Measurements from ENCODE around the gene CAMK2A. TPM values are rescaled to one million over a fixed set of nuclear protein-coding genes. Genes with fewer than 3 reads are reported as not detected.

Gene CAMK2A
- total RNA-seq, 4 donors from 2014 or later = not detected

DNA sequence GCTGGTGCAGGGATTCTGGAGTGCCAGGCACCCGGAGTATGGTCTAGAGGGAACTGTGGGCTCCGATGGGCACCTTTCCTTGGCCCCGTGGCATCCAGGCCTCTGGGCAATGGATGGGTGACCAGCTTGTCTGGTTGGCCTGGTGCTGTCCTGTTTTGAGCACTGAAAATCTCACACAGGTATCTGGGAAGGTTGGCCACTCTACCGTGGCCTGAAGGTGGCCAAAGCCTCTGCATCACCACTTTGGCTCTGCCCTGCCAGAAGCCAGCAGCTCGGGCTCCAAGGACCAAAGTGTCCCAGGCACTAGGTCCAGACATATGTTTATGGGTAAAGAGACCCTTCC lies 70.9 kb downstream of the CAMK2A start:
- Histone ChIP-seq H3K9me3 (no peaks in the 10 kb centered on the region), H3K27me3 (no peaks in the 10 kb centered on the region), H3K36me3 (no peaks in the 10 kb centered on the region), H3K4me3 (replicated peaks in 1 of 3) (no peak overlapping the region), H3K27ac (no peak overlapping the region), H3K4me1 (peaks cover 0 to 4% of the 10 kb centered on the region in 2 donors)
- WGBS, 2 donors = 76 to 77% methylated on average over 4 to 5 of the region's 5 CpGs
- TF ChIP-seq, protein P1, sequence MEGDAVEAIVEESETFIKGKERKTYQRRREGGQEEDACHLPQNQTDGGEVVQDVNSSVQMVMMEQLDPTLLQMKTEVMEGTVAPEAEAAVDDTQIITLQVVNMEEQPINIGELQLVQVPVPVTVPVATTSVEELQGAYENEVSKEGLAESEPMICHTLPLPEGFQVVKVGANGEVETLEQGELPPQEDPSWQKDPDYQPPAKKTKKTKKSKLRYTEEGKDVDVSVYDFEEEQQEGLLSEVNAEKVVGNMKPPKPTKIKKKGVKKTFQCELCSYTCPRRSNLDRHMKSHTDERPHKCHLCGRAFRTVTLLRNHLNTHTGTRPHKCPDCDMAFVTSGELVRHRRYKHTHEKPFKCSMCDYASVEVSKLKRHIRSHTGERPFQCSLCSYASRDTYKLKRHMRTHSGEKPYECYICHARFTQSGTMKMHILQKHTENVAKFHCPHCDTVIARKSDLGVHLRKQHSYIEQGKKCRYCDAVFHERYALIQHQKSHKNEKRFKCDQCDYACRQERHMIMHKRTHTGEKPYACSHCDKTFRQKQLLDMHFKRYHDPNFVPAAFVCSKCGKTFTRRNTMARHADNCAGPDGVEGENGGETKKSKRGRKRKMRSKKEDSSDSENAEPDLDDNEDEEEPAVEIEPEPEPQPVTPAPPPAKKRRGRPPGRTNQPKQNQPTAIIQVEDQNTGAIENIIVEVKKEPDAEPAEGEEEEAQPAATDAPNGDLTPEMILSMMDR (IDR thresholded peaks at IDR 0.05) = no peak
- TF ChIP-seq POLR2A (IDR thresholded peaks at IDR 0.05) = no peak
- intact Hi-C loops (cut with DNase I) = loop anchor here (5.0 to 10.0 kb wide), 2 partner anchors 86 to 384 kb away; no protein-coding TSS in a partner anchor
- no peak for DNase-seq

DNA sequence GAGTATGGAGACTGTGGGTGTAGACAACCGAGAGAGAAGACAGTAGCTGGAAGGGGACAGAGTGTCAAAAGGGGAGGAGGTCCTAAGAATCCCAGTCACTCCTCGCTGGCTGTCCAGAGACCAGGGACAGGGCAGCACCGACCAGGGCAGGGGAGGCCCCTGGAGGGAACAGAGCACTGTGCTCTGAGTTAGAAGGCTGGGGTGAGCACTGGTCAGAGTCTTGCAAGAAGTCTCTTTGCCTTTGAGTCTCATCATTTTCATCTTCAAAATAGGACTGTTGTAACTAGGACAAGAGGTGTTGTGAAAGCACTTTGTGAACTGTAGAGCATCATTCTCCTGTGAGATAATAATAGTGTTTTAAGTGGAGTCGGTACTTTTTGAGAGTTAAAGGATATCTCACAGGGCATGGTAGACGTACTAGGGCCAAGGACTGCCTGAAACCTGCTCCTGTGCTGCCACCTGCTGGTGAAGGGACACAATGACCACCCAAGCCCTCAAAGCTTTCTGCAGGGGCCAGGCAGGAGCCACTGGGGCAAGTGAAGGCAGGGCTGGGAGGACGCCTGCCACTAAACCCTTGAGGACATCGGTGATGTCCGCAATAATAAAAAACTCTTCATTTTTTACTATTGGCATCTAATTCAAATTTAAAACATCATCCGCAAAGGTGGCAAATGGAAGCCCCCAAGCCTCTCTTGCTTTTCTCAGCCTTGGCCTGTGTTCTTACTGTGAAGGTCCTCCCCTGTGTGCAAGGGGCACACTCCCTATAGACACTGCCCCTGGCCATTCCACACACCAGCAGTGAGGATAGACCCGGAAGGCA lies 71.5 kb downstream of the CAMK2A start:
- no peak for TF ChIP-seq POLR2A (IDR thresholded peaks at IDR 0.05)
- TF ChIP-seq, protein P1 (IDR thresholded peaks at IDR 0.05) = peak; percentile 67 to 91 (median 85)
- Histone ChIP-seq H3K27me3 (no peaks in the 10 kb centered on the region), H3K4me3 (replicated peaks in 1 of 3) (no peak overlapping the region), H3K9me3 (no peaks in the 10 kb centered on the region), H3K27ac (no peak overlapping the region), H3K36me3 (no peaks in the 10 kb centered on the region), H3K4me1 (peaks cover 0 to 4% of the 10 kb centered on the region in 2 donors)
- 28 to 32% methylated on average over 10 of the region's 10 CpGs for WGBS, 2 donors
- intact Hi-C loops (cut with DNase I) = loop anchor here (2.0 to 10.0 kb wide), 3 partner anchors 55 to 383 kb away; no protein-coding TSS in a partner anchor
- DNase-seq = peak; percentile 78 to 84

DNA sequence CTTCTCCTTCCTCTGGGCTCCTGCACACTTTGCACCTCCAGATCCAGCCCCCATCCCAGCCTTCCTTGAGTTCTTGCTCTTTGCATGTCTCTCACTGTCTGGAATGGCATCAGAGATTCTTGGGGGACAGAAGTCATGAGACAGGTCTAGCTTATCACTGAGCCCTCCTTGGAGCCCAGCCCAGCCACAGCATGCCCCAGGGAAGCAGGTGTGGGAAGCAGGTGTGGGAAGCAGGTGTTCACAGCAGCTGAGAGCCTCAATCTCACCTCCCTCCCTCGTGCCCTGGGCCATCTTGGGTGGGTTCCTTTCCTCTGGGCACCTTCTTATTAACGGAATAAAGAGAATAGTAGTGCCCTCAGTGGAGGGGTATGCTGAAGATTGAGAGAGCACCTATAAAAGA lies 72.5 kb downstream of the CAMK2A start:
- H3K36me3 ChIP-seq = no peaks in the 10 kb centered on the region
- intact Hi-C loops (cut with DNase I) = loop anchor here (2.0 to 10.0 kb wide), 3 partner anchors 54 to 382 kb away; no protein-coding TSS in a partner anchor
- WGBS, 2 donors = 69 to 76% methylated on average over 2 of the region's 2 CpGs
- TF ChIP-seq, protein P1 (IDR thresholded peaks at IDR 0.05) = no peak
- no peak for TF ChIP-seq POLR2A (IDR thresholded peaks at IDR 0.05)
- DNase-seq = no peak
- H3K27me3 ChIP-seq = no peaks in the 10 kb centered on the region
- peaks cover 0 to 4% of the 10 kb centered on the region in 2 donors for H3K4me1 ChIP-seq
- no peak overlapping the region for H3K4me3 ChIP-seq (replicated peaks in 1 of 3)
- no peaks in the 10 kb centered on the region for H3K9me3 ChIP-seq
- H3K27ac ChIP-seq = no peak overlapping the region

DNA sequence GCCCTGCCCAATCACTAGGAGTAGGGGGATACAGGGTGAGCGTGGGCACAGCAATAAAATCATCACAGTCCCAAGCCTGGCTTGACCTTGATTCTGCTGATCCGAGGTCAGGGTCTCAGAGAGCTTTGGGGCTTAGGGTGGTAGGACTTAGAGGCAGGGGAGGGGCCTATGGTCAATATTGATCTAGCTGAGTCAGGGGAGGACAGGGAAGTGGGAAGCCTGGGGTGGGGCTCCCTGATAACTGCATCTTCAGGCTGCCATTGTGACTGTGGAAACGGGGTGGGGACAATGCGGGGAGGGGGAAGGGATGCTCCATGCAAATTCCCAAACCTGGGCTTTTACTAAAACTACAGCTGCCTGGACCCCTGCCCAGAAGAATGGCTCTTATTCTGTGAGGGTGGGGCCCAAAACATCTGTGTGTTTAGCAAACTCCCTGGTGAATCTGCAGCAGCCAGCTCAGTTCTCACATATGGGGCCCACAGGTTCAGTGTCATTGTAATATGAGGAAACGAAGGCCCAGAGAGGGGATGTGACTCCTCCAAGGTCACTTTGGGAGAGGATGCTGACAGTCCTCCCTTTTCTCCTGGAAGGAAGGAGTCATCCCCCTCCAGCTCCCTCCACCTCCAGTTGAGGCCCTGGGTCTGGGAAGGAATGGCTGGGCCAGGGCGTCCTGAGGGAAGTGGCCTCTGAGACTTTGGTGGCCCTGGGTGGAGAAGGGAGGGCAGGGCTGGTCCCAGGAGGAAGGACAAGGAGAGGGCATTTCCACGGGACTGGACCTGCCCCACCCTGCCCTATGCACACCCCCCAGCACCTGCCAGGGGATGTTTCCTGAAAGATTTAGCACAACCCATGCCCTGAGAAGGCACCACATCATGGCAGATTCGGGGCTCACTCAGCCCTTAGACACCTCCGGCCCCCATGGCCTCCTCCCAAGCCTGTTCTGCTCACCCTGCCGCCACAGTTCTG lies 73.3 kb downstream of the CAMK2A start:
- 70 to 78% methylated on average over 10 of the region's 10 CpGs for WGBS, 2 donors
- Histone ChIP-seq H3K4me3 (replicated peaks in 1 of 3) (no peak overlapping the region), H3K36me3 (no peaks in the 10 kb centered on the region), H3K27me3 (no peaks in the 10 kb centered on the region), H3K4me1 (peaks cover 0 to 4% of the 10 kb centered on the region in 2 donors), H3K9me3 (no peaks in the 10 kb centered on the region), H3K27ac (no peak overlapping the region)
- no peak for DNase-seq
- TF ChIP-seq, protein P1 (IDR thresholded peaks at IDR 0.05) = no peak
- no peak for TF ChIP-seq POLR2A (IDR thresholded peaks at IDR 0.05)
- intact Hi-C loops (cut with DNase I) = loop anchor here (2.0 to 10.0 kb wide), 3 partner anchors 53 to 381 kb away; no protein-coding TSS in a partner anchor
